Measurements from ENCODE around the gene EIF3M.

DNA sequence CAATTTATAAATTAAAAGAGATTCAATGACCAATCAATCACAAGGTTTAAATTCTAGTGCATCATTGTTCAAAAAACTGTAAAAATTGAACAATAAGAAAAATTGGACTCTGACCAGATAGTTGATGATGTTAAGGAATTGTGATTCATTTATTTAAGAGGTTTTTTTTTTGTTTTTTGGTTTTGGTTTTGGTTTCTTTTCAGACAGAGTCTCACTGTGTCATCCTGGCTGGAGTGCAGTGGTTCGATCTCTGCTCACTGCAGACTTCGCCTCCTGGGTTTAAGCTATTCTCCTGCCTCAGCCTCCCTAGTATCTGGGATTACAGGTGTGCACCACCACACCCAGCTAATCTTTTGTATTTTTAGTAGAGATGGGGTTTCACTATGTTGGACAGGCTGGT lies 17.1 kb upstream of the EIF3M start:
- TF ChIP-seq POLR2A (IDR thresholded peaks at IDR 0.05): no peak
- TF ChIP-seq, protein P1, sequence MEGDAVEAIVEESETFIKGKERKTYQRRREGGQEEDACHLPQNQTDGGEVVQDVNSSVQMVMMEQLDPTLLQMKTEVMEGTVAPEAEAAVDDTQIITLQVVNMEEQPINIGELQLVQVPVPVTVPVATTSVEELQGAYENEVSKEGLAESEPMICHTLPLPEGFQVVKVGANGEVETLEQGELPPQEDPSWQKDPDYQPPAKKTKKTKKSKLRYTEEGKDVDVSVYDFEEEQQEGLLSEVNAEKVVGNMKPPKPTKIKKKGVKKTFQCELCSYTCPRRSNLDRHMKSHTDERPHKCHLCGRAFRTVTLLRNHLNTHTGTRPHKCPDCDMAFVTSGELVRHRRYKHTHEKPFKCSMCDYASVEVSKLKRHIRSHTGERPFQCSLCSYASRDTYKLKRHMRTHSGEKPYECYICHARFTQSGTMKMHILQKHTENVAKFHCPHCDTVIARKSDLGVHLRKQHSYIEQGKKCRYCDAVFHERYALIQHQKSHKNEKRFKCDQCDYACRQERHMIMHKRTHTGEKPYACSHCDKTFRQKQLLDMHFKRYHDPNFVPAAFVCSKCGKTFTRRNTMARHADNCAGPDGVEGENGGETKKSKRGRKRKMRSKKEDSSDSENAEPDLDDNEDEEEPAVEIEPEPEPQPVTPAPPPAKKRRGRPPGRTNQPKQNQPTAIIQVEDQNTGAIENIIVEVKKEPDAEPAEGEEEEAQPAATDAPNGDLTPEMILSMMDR (IDR thresholded peaks at IDR 0.05): no peak
